Measurements from ENCODE around the gene TCHHL1.

Gene TCHHL1

GRCh38 chr1:152038871-152039270, 50.0 kb downstream of the TCHHL1 start:
- no peak for DNase-seq (ENCODE audit: low spot score)

- DNase-seq (ENCODE audit: low spot score) = peak; percentile 85
Observed at GRCh38 chr1:152036267-152037216, 52.3 kb downstream of the TCHHL1 start, which contains the start of gene S100A11. TSS of gene S100A11 (minus strand) at chr1:152037004. CDS start at chr1:152036915, 89 bp downstream.

- DNase-seq (ENCODE audit: low spot score) = peak; percentile 39
Observed at GRCh38 chr1:152035539-152036266, 53.2 kb downstream of the TCHHL1 start.

- peak; percentile 84 for DNase-seq (ENCODE audit: low spot score)
Observed at GRCh38 chr1:152034654-152035538, 54.0 kb downstream of the TCHHL1 start.

GRCh38 chr1:152034324-152034653, 54.6 kb downstream of the TCHHL1 start:
- DNase-seq (ENCODE audit: low spot score) = no peak

Measured in activated CD4-positive, alpha-beta T cell treated with anti-CD3 and anti-CD28 coated beads, Interleukin-2, Interleukin-4, amounts not matched to agents 100 ng/mL and 50 ng/mL, durations not matched to agents 16 hours and 8 hours (primary cell).